GF-D8 (cell line): Measurements from ENCODE around the gene PHLDA2.
"Not testable (repeated sequence)": the region's sequence is repeated elsewhere in the genome, so short reads cannot be mapped to it uniquely, and the experiment has no call there.

ENCODE experiments used
- DNase-seq: peaks from one replicate; lab custom pipeline; 2025; lab: John Stamatoyannopoulos, UW

PHLDA2 gene

GRCh38 chr11:2914455-2915195 lies 14.6 kb downstream of the PHLDA2 start:
- DNase-seq: no peak

- DNase-seq: no peak
Observed at GRCh38 chr11:2913776-2914175, 15.4 kb downstream of the PHLDA2 start.

GRCh38 chr11:2913019-2913431 lies 16.2 kb downstream of the PHLDA2 start:
- DNase-seq: no peak

GRCh38 chr11:2912498-2912897 lies 16.7 kb downstream of the PHLDA2 start:
- DNase-seq: no peak

- DNase-seq: no peak
Observed at GRCh38 chr11:2911785-2912391, 17.3 kb downstream of the PHLDA2 start.

GRCh38 chr11:2911088-2911784 lies 18.0 kb downstream of the PHLDA2 start:
- DNase-seq: no peak

- no peak for DNase-seq
Observed at GRCh38 chr11:2910401-2910955, 18.7 kb downstream of the PHLDA2 start.

- DNase-seq: no peak
Observed at GRCh38 chr11:2909133-2909902, 19.9 kb downstream of the PHLDA2 start.

- DNase-seq: no peak
Observed at GRCh38 chr11:2908130-2908529, 21.1 kb downstream of the PHLDA2 start.

GRCh38 chr11:2905299-2905698 lies 23.9 kb downstream of the PHLDA2 start:
- not testable (repeated sequence) for DNase-seq

- no peak for DNase-seq
Observed at GRCh38 chr11:2904153-2905052, 24.8 kb downstream of the PHLDA2 start.

- DNase-seq: no peak
Observed at GRCh38 chr11:2903672-2904011, 25.6 kb downstream of the PHLDA2 start.

GRCh38 chr11:2902784-2903671 lies 26.2 kb downstream of the PHLDA2 start:
- no peak for DNase-seq

- peak; percentile 49 for DNase-seq
Observed at GRCh38 chr11:2901854-2902783, 27.1 kb downstream of the PHLDA2 start.

- DNase-seq: no peak
Observed at GRCh38 chr11:2901196-2901796, 27.9 kb downstream of the PHLDA2 start.

GRCh38 chr11:2899080-2899783 lies 30.0 kb downstream of the PHLDA2 start:
- peak; percentile 25 for DNase-seq

GRCh38 chr11:2898366-2899079 lies 30.7 kb downstream of the PHLDA2 start:
- DNase-seq: peak; percentile 51
